K562 (cell line): ENCODE data around the gene LARP7.
"Not testable (repeated sequence)": the region's sequence is repeated elsewhere in the genome, so short reads cannot be mapped to it uniquely, and the experiment has no call there.

ENCODE experiments used
- GATA2 ChIP-seq: sonication (generic); formaldehyde crosslinking; IDR thresholded peaks from 2 replicates; pipeline ENCODE4 v1.4.0; 2020; ENCODE audit warnings: mild to moderate bottlenecking, missing genetic modification reagents
- IRF2 ChIP-seq: sonication (generic); formaldehyde crosslinking; IDR thresholded peaks from 2 replicates; pipeline ENCODE4 v1.8.1; 2022; ENCODE audit warnings: mild to moderate bottlenecking, missing genetic modification reagents
- MBD1 ChIP-seq: fragments of 250-450 bp; sonication (Bioruptor Pico); IDR thresholded peaks from 2 replicates; pipeline ENCODE4 v1.8.0; 2022; ENCODE audit warnings: inconsistent platforms
- POLR2A ChIP-seq: fragments of 450-650 bp; conservative IDR thresholded peaks from 2 replicates; pipeline ENCODE4 v1.6.1; 2016
- PURB ChIP-seq: sonication (generic); formaldehyde crosslinking; IDR thresholded peaks from 2 replicates; pipeline ENCODE4 v1.9.0; 2021; ENCODE audit warnings: low read depth, mild to moderate bottlenecking, missing genetic modification reagents
- SPI1 ChIP-seq: IDR thresholded peaks from 2 replicates; pipeline ENCODE4 v1.6.1; 2011; ENCODE audit warnings: low read depth, low read length, control low read depth, borderline replicate concordance
- STAG1 ChIP-seq: sonication (generic); formaldehyde crosslinking; IDR thresholded peaks from 2 replicates; pipeline ENCODE4 v1.5.0; 2020; ENCODE audit warnings: missing genetic modification reagents, borderline replicate concordance
- ZNF121 ChIP-seq: sonication (generic); formaldehyde crosslinking; conservative IDR thresholded peaks from 2 replicates; pipeline ENCODE4 v1.8.0; 2022; ENCODE audit warnings: missing genetic modification reagents
- ZNF561 ChIP-seq: fragments of 450-650 bp; formaldehyde crosslinking; conservative IDR thresholded peaks from 2 replicates; pipeline ENCODE4 v1.4.0; 2020; ENCODE audit warnings: mild to moderate bottlenecking, moderate library complexity

- TF ChIP-seq SPI1; ZNF121 (CRISPR knock-in tag); GATA2 (CRISPR knock-in tag); ZNF561 (CRISPR knock-in tag); POLR2A; MBD1; IRF2 (CRISPR knock-in tag); STAG1; PURB: not testable (repeated sequence)
Observed at GRCh38 chr4:112656115-112656514, 19.2 kb downstream of the LARP7 start.
